NCI-H226 (cell line): ENCODE measurements around the gene CYFIP1.
A peak's percentile ranks its signal among the peaks of the same experiment; 100 is the strongest.

Experiments
- DNase-seq: peaks from one replicate; pipeline ENCODE4 v3.0.0-alpha.2; 2015

The CYFIP1 gene

DNA sequence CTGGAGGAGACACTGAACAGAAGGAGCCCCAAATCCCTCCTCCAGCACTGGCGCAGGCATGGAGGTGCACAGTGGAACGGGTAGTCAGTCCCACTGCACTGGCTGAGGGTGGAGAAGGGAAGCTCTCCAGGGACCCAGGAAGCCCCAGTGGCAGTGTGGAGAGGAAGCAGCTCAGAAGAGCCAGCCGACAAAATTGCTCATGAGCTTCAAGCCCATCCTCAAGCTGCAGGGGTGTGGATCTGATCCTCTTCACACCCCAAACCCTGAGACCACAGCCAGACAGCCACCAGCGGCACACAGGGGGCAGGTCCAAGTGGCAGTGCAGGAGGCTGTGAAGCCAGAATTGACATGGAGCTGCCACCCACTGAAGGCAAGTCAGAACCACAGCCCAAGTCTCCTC is 32.1 kb downstream of the CYFIP1 start:
- DNase-seq: no peak

DNA sequence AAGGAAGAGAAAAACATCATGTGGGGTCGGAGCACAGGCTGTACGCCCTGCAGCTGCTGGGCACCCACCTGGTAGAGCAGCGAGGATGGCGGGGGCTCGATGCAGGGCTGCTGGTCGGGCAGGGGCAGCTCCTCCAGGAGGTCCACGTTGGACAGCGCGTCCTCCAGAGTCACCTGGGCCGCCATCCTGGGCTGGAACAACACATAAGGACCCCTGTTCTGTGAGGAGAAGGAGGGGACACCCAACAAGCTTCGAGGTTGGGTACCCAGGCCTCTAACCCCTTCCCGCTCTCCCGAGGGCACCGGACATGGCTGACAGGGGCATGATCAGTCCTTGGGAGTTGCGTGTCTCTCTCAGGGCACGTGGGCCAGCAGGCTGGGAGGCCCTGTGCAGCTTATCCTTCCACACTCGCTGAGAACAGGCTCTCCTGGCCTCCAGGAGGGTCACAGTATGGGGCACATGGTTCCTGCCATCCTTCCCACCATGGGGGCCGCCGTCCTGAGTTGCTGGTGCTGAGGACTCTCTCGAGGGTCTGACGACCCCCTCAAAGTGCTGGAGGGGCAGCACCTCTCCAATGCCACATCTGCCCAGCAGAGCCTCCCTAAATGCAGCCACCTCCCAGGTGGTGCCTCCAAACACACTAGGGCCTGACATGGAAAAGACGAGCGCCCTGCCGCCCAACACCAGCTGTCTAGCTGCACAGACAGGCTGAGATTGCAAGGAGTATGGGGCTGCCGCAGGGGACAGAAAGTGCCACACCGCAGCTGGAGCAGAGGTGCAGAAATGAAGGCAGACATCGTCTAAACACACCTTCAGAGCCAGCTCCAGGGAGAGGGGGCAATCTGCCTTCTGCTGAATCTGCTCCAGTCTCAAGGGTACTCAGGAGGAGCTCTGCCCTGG is 32.8 kb downstream of the CYFIP1 start:
- DNase-seq: no peak

GRCh38 chr15:22945071-22945470 is 35.1 kb downstream of the CYFIP1 start:
- DNase-seq: no peak

- DNase-seq: no peak
These were observed 35.5 kb downstream of the CYFIP1 start for GRCh38 chr15:22944651-22945050.

- no peak for DNase-seq
These were observed 37.3 kb downstream of the CYFIP1 start for GRCh38 chr15:22942877-22943276.

DNA sequence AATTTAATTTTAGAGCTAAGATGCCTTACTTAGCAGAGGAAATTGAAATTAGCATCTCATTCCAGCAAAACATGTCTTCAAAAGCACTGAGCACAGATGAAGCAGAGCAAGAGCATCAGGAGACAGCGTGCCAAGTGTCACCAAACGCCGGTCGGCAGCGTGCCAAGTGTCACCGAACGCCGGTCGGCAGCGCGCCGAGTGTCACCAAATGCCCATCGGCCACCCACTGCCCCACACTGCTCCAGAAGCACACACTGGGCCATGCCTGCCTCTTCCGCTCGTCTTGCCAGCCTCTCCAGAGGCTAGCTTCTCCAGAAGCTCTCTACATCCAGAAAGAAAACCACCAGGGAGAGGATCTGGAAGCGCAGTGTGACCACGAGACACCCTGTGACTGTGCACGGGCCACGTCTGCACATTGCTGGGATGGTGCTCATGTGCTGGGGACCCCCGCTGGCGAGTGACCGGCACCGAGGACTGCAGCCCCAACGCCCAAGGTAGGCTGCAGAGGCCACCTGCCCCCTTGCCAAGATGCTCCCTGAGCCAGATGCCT is 37.8 kb downstream of the CYFIP1 start:
- no peak for DNase-seq

GRCh38 chr15:22941179-22941578 is 39.0 kb downstream of the CYFIP1 start:
- no peak for DNase-seq

GRCh38 chr15:22939652-22940061 is 40.5 kb downstream of the CYFIP1 start:
- no peak for DNase-seq

- no peak for DNase-seq
These were observed 41.1 kb downstream of the CYFIP1 start for GRCh38 chr15:22939051-22939450.

- DNase-seq: no peak
These were observed 43.3 kb downstream of the CYFIP1 start for GRCh38 chr15:22936577-22937472.

GRCh38 chr15:22933641-22934061 is 46.5 kb downstream of the CYFIP1 start:
- DNase-seq: no peak

GRCh38 chr15:22931784-22932536 is 48.2 kb downstream of the CYFIP1 start:
- DNase-seq: no peak

GRCh38 chr15:22930782-22931484 is 49.2 kb downstream of the CYFIP1 start:
- peak; percentile 2 for DNase-seq

DNA sequence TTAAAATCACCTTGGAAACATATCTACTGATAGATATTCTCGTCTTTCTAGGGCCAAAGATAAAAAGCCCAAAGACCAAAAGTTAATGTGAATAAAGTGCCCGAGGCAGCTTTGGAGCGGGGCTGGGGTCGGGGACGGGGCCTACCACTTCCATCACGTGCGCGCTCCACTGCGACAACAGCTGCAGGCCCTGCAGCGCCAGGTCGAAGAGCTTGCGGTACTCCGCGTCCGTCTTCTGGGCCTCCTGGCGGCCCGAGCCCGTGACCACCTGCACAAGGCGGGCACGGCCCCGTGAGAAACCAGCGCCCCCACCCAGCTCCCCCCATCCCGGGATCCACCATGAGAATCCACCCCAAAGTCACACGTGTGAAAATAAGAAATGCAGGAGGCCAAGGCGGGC is 52.4 kb downstream of the CYFIP1 start:
- DNase-seq: no peak

DNA sequence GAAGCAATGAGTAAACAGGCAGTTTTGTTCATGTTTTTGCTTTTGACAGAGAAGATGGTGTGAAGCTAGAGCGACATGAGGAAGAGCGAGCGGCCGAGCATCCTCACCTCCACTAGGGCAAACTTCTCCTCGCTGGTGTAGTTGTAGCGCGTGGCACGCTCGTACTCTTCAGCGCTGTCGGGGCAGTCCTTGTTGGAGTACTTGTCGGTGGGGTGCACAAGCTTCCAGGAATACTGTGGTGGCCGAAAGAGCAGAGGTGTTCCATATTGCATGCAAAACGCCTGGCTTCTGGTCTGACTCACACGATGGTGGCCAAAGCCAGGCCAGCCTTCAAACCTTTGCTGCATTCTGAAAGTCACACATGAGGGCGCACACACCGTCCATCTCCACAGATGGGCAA is 54.3 kb downstream of the CYFIP1 start:
- DNase-seq: no peak

GRCh38 chr15:22922003-22922402 is 58.2 kb downstream of the CYFIP1 start:
- DNase-seq: no peak

DNA sequence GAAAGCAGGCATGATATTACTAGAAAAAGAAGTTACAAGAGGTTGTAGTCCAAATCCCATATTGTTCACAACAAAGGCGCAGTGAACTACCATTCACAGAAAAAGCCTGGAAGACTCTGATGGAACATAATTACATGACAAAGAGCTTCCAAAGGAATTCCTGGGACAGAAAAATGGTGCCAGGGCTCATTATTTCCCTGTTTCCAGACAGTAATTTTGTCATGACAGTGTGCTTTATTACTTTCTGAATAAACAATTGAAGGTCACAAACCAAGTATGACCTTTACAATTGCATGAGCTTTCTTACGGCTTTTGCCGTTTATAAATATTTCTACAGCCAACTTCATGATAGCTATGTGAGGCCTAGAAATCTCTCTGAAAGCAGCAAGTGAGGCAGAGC is 61.0 kb downstream of the CYFIP1 start:
- DNase-seq: no peak

GRCh38 chr15:22918596-22919140 is 61.5 kb downstream of the CYFIP1 start:
- no peak for DNase-seq

DNA sequence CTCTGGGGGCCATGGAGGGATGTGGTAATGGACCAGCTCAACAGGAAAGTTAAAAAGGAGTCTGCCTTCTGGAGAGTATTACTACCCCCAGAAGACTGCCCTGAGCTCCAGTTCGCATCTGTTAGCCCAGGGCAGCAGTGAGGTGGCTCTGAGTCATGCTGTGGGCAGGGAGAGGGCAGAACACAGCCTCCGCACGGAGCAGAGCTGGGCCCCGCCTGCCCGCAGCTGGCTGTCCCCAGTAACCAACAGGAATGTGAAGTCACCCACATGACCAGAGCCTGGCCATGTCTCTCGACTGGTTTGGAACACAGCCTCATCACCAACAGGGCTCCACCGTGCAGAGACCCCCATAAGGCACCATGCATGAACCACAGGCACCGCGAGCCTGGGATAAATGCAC is 62.1 kb downstream of the CYFIP1 start:
- DNase-seq: peak; percentile 4

GRCh38 chr15:22917556-22917955 is 62.6 kb downstream of the CYFIP1 start:
- no peak for DNase-seq

DNA sequence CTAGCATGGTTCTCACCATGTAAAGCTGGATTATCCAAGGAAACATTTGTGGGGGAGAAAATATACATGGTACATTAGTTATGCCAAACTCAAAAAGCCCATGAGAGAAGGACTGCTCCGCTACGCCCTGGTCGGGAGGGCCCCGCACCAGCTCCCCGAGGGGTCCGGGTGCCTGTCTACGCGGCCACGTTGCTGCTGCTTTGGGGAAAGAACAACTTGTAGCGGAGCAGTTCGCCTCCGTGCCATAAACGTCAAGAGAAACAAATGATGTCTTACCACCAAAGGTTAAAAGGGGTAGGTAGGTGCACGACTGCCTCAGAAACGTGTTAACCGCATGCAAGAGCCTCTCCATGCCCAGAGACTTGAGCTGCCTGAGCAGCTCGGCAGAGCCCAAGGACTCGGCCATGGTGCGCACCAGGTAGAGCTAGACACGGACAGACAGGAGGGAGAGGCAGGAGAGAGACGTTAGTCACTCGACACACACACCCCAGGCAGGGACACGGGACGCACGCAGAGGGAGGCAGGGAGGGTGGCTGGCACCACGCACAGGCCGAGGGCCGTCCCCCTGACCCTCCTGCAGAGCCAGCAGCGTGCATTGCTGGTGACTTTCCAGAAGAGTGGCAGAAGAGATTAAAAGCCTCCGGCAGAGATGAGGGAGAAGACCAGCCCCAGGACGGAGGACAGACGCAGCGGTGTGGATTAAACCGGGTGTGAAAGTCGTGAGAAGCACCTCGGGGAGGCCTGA is 63.4 kb downstream of the CYFIP1 start:
- DNase-seq: no peak
